COLO668 (cell line): ENCODE results near the gene ATP4B.

Source experiments
- DNase-seq: peaks from one replicate; lab custom pipeline; 2025; ENCODE audit not compliant: unreplicated experiment; lab: John Stamatoyannopoulos, UW

ATP4B gene

GRCh38 chr13:113657851-113658741 is at the start of gene ATP4B:
Gene ATP4B (minus strand): TSS chr13:113658198. CDS start chr13:113658144, 54 bp downstream.
- DNase-seq = no peak

GRCh38 chr13:113672002-113672651 is 14.1 kb upstream of the ATP4B start:
- no peak for DNase-seq

GRCh38 chr13:113671066-113672001 is 13.3 kb upstream of the ATP4B start:
- DNase-seq = no peak

GRCh38 chr13:113670541-113670940 is 12.5 kb upstream of the ATP4B start:
- DNase-seq = no peak

GRCh38 chr13:113669755-113670341 is 11.8 kb upstream of the ATP4B start:
- no peak for DNase-seq

GRCh38 chr13:113669231-113669754 is 11.3 kb upstream of the ATP4B start:
- DNase-seq = no peak

GRCh38 chr13:113668491-113668971 is 10.5 kb upstream of the ATP4B start:
- DNase-seq = no peak

GRCh38 chr13:113667771-113668490 is 9.9 kb upstream of the ATP4B start:
- DNase-seq = no peak

GRCh38 chr13:113666951-113667701 is 9.1 kb upstream of the ATP4B start, which contains the start of gene GRK1:
Gene GRK1 (plus strand): TSS chr13:113667219. CDS start chr13:113667387, 168 bp downstream.
- no peak for DNase-seq

GRCh38 chr13:113666329-113666670 is 8.3 kb upstream of the ATP4B start:
- no peak for DNase-seq

GRCh38 chr13:113665597-113666328 is 7.8 kb upstream of the ATP4B start:
- no peak for DNase-seq

GRCh38 chr13:113664751-113665596 is 7.0 kb upstream of the ATP4B start:
- DNase-seq = no peak

GRCh38 chr13:113663934-113664333 is 5.9 kb upstream of the ATP4B start:
- no peak for DNase-seq

GRCh38 chr13:113661509-113661908 is 3.5 kb upstream of the ATP4B start:
- DNase-seq = no peak

- DNase-seq = no peak
These were observed 2.1 kb upstream of the ATP4B start for GRCh38 chr13:113660066-113660465.

- DNase-seq = no peak
These were observed 1.3 kb upstream of the ATP4B start for GRCh38 chr13:113659337-113659736.

- no peak for DNase-seq
These were observed 838 bp upstream of the ATP4B start for GRCh38 chr13:113658836-113659235.
